ENCODE measurements around the gene SMIM8. TPM values are rescaled to one million over a fixed set of nuclear protein-coding genes. Genes with fewer than 3 reads are reported as not detected.

Gene SMIM8
- polyA plus RNA-seq, 1 donor (not counting 4 experiments of a cell fraction or from before 2014, with no cell fraction given): 7.6 TPM

GRCh38 chr6:87340230-87340629 lies 17.8 kb downstream of the SMIM8 start:
- TF ChIP-seq CTCF (optimal IDR thresholded peaks at IDR 0.05 in 1 of 3, IDR thresholded peaks at IDR 0.05 in 1 of 3, conservative IDR thresholded peaks at IDR 0.05 in 1 of 3; ENCODE audit: extremely low read depth in 1 of 3, insufficient read depth in 2 of 3, low read length in 3 of 3) (no peak), EZH2 (IDR thresholded peaks at IDR 0.05; ENCODE audit: low read length) (no peak)
- H3K4me2 ChIP-seq (ENCODE audit: control insufficient read depth, extremely low read depth, insufficient read depth, low read depth, low read length): no peak overlapping the region
- H3K9ac ChIP-seq (ENCODE audit: control insufficient read depth, extremely low read depth, insufficient read depth, low read length): no peak overlapping the region
- H3K9me1 ChIP-seq (ENCODE audit: control insufficient read depth, extremely low read depth, insufficient read depth, low read length): no peaks in the 10 kb centered on the region
- H3K4me1 ChIP-seq (ENCODE audit: control insufficient read depth, extremely low read depth, insufficient read depth, low read length): no peaks in the 10 kb centered on the region
- H3K36me3 ChIP-seq (ENCODE audit: control insufficient read depth in 2 of 2, extremely low read depth in 1 of 2, insufficient read depth in 2 of 2, low read length in 2 of 2): no peaks in the 10 kb centered on the region
- no peak overlapping the region for H3K4me3 ChIP-seq (ENCODE audit: control insufficient read depth in 2 of 3, extremely low read depth in 1 of 3, insufficient read depth in 2 of 3, low read depth in 1 of 3, low read length in 3 of 3)
- H3K27ac ChIP-seq (ENCODE audit: control insufficient read depth, insufficient read depth, low read length): no peak overlapping the region
- H3K79me2 ChIP-seq (ENCODE audit: control insufficient read depth, insufficient read depth, low read length): no peaks in the 10 kb centered on the region
- FAIRE-seq: no peak
- dilution Hi-C loops (cut with MboI; ENCODE audit: extremely low pct_ligation_motif_present, low sequenced_read_pairs): no loop called here
- no peaks in the 10 kb centered on the region for H3K27me3 ChIP-seq (ENCODE audit: control insufficient read depth, extremely low read depth, insufficient read depth, low read length)
- no peaks in the 10 kb centered on the region for H4K20me1 ChIP-seq (ENCODE audit: control insufficient read depth, extremely low read depth, insufficient read depth, low read length)
- no peaks in the 10 kb centered on the region for H3K9me3 ChIP-seq (ENCODE audit: control insufficient read depth, low read depth, low read length)
- DNase-seq (ENCODE audit: low read depth, low spot score): no peak
- no peak overlapping the region for H2AFZ ChIP-seq (ENCODE audit: control insufficient read depth, low read length)

GRCh38 chr6:87341158-87341557 lies 18.8 kb downstream of the SMIM8 start:
- no peaks in the 10 kb centered on the region for H3K9me3 ChIP-seq (ENCODE audit: control insufficient read depth, low read depth, low read length)
- no peaks in the 10 kb centered on the region for H3K4me1 ChIP-seq (ENCODE audit: control insufficient read depth, extremely low read depth, insufficient read depth, low read length)
- no peak overlapping the region for H3K9ac ChIP-seq (ENCODE audit: control insufficient read depth, extremely low read depth, insufficient read depth, low read length)
- TF ChIP-seq EZH2 (IDR thresholded peaks at IDR 0.05; ENCODE audit: low read length): no peak
- TF ChIP-seq CTCF (optimal IDR thresholded peaks at IDR 0.05 in 1 of 3, IDR thresholded peaks at IDR 0.05 in 1 of 3, conservative IDR thresholded peaks at IDR 0.05 in 1 of 3; ENCODE audit: extremely low read depth in 1 of 3, insufficient read depth in 2 of 3, low read length in 3 of 3): no peak
- H3K27me3 ChIP-seq (ENCODE audit: control insufficient read depth, extremely low read depth, insufficient read depth, low read length): no peaks in the 10 kb centered on the region
- no peak overlapping the region for H3K4me3 ChIP-seq (ENCODE audit: control insufficient read depth in 2 of 3, extremely low read depth in 1 of 3, insufficient read depth in 2 of 3, low read depth in 1 of 3, low read length in 3 of 3)
- dilution Hi-C loops (cut with MboI; ENCODE audit: extremely low pct_ligation_motif_present, low sequenced_read_pairs): no loop called here
- H3K4me2 ChIP-seq (ENCODE audit: control insufficient read depth, extremely low read depth, insufficient read depth, low read depth, low read length): no peak overlapping the region
- H2AFZ ChIP-seq (ENCODE audit: control insufficient read depth, low read length): no peak overlapping the region
- no peaks in the 10 kb centered on the region for H3K9me1 ChIP-seq (ENCODE audit: control insufficient read depth, extremely low read depth, insufficient read depth, low read length)
- FAIRE-seq (no peak), DNase-seq (ENCODE audit: low read depth, low spot score) (no peak)
- H4K20me1 ChIP-seq (ENCODE audit: control insufficient read depth, extremely low read depth, insufficient read depth, low read length): no peaks in the 10 kb centered on the region
- H3K79me2 ChIP-seq (ENCODE audit: control insufficient read depth, insufficient read depth, low read length): no peaks in the 10 kb centered on the region
- H3K27ac ChIP-seq (ENCODE audit: control insufficient read depth, insufficient read depth, low read length): no peak overlapping the region
- H3K36me3 ChIP-seq (ENCODE audit: control insufficient read depth in 2 of 2, extremely low read depth in 1 of 2, insufficient read depth in 2 of 2, low read length in 2 of 2): no peaks in the 10 kb centered on the region
